NB4 (cell line): ENCODE measurements around the gene ADAMTS4.

ENCODE experiments used
- POLR2A ChIP-seq: IDR thresholded peaks from 2 replicates; pipeline ENCODE4 v1.6.1; 2011; ENCODE audit warnings: mild to moderate bottlenecking; ENCODE audit not compliant: insufficient read length; ENCODE audit errors: extremely low read depth
- TF ChIP-seq, protein P1 (sequence below): IDR thresholded peaks from one replicate; pipeline ENCODE4 v1.5.1; 2012; ENCODE audit warnings: low read depth, low read length
- TF ChIP-seq, protein P2 (sequence below): IDR thresholded peaks from 2 replicates; pipeline ENCODE4 v1.6.1; 2011; ENCODE audit warnings: low read depth, low read length

DNA sequence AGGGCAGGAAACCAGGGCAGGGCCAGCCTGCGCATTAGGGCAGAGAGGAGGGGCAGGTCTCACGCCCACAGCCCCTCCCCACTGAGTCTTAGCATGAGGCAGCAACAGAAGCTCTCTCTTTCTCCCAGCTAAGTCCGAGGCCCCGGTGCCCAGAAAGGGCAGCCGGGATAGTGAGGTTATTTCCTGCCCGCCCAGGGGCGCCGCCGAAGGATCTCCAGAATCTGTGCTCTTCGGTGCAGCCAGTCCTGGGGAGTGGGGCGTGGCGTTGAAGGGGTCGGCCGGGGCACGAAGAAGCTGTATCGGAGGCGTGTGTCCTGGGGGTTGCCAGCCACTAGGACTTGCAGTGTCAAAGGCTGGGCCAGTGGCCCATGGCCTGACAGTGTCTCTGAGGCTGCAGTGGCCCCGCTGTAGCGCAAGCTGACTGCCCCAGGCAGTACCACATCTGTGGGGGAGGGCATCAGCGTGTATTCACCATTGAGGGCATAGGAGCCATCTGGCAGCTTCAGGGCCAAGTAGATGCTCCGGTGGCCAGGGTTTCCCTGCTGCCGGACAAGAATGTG is 7.8 kb downstream of the ADAMTS4 start:
- TF ChIP-seq, protein P1, sequence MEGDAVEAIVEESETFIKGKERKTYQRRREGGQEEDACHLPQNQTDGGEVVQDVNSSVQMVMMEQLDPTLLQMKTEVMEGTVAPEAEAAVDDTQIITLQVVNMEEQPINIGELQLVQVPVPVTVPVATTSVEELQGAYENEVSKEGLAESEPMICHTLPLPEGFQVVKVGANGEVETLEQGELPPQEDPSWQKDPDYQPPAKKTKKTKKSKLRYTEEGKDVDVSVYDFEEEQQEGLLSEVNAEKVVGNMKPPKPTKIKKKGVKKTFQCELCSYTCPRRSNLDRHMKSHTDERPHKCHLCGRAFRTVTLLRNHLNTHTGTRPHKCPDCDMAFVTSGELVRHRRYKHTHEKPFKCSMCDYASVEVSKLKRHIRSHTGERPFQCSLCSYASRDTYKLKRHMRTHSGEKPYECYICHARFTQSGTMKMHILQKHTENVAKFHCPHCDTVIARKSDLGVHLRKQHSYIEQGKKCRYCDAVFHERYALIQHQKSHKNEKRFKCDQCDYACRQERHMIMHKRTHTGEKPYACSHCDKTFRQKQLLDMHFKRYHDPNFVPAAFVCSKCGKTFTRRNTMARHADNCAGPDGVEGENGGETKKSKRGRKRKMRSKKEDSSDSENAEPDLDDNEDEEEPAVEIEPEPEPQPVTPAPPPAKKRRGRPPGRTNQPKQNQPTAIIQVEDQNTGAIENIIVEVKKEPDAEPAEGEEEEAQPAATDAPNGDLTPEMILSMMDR, result no peak
- TF ChIP-seq, protein P2, sequence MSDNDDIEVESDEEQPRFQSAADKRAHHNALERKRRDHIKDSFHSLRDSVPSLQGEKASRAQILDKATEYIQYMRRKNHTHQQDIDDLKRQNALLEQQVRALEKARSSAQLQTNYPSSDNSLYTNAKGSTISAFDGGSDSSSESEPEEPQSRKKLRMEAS, result no peak
- TF ChIP-seq POLR2A, result no peak
